HG03457 (cell line): ENCODE results near the gene OR6N2.

Experiments used
- ATAC-seq: cut with Tn5 transposase; IDR thresholded peaks from one replicate; pipeline ENCODE4 v1.9.1; 2021; ENCODE audit warnings: moderate number of reproducible peaks; ENCODE audit not compliant: unreplicated experiment

OR6N2 gene

DNA sequence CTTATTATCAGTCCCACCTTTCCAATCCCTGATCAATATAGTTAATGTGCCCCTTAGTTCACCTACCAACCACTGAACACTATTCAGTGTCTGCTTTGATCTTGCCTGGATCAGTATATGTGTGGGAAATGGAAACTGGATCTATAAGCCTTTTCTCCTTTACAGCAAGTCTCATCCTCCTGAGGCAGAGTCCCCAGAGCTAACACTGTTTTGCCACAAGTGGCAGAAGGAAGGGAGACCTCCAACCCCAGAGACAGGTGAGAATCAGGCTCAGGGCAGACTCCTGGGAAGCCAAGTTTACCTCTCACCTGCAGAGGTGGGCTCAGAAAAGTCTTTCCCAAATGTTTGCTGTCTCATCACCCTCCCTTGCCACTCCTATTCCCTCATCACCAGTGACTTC, at the start of gene OR6N2:
Gene OR6N2 (minus strand): TSS at position 101 of the 400 bp plus-strand sequence. CDS start 3,569 bp downstream, outside the sequence.
- no peak for ATAC-seq

- ATAC-seq = peak; percentile 25
Measured at GRCh38 chr1:158830074-158830677, 49.2 kb upstream of the OR6N2 start.

GRCh38 chr1:158821723-158822122, 40.7 kb upstream of the OR6N2 start:
- ATAC-seq = no peak

- ATAC-seq = peak; percentile 80
Measured at GRCh38 chr1:158819461-158820443, 38.7 kb upstream of the OR6N2 start.

DNA sequence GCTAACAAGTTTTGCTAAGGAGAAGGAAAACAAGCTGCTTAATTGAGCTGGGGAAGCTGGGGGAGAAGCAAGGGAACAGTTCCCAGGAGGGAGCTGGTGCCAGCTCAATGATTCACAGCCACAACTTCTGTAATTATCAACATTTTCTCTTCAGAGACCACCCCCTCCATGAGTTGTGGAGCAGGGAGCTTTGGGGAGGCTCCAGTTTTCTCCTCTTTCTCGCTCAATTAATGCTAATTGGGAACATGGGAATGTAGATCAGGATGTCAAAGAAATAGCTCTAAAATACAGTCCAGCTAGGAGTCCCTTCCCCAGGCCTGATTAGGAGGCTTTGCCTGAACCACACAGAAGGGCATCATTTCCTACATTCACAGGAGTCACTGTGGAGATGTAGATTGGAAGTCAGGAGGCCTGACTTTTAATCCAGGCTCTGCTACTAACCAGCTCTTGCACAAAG, 38.0 kb upstream of the OR6N2 start:
- no peak for ATAC-seq

DNA sequence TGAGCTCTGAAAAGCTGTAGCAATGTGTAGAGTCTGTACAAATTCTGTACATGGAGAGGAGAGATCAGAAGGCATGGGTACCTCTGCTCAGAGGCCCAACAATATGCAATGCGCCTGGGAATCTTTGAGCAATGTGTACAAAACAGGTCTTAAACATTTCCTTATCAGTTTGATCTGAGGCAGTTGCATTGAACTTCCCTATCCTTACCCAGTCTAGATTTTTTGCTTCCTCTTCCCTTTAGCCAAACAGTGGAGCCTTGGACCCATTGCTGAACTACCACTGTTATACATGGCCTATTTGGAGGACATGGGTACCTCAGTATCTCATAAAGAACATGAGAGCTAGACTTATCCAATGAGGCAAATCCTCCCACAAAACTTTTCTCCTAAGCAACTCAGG, 37.6 kb upstream of the OR6N2 start:
- ATAC-seq = no peak

- no peak for ATAC-seq
Measured at GRCh38 chr1:158814970-158815369, 34.0 kb upstream of the OR6N2 start.

- no peak for ATAC-seq
Measured at GRCh38 chr1:158813164-158813563, 32.2 kb upstream of the OR6N2 start.

DNA sequence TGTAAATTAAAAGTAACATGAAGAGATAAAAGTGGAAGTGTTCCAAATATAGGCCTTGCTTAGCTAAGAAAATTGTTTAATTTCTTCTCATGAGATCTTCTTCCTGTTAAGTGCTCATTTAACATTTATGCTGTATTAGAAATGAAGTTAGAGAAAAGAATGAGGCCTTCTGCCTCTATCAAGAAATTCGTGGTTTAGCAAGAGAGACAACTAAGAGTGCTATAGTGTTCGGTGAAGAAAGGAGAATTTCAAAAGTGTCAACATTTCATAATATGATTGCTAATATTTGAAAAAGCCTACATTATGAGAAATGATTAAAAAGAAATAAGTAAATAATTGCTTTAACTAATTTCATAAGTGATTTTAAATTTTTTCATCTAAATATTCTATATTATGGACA, 31.3 kb upstream of the OR6N2 start:
- ATAC-seq = no peak

DNA sequence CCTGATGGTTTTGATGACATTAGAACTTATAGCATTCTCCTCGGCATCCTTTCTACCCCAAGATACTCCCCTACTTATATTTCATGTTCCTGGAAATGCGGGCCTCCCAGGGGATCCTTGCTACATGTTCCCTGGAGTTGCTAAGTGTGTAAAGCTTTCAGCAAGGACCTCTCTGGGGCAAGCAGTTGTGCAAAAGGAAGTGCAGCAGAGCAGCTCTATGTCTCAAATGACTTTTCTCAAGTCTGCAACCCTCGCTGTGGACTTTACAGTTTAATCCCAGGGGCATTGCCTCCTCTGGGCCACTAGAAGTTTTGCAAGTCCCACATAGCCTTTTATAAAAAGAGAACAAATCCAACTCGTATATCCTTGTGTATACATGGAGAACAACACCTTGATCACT, 29.3 kb upstream of the OR6N2 start:
- ATAC-seq = no peak

GRCh38 chr1:158809862-158810261, 28.9 kb upstream of the OR6N2 start:
- ATAC-seq = no peak

DNA sequence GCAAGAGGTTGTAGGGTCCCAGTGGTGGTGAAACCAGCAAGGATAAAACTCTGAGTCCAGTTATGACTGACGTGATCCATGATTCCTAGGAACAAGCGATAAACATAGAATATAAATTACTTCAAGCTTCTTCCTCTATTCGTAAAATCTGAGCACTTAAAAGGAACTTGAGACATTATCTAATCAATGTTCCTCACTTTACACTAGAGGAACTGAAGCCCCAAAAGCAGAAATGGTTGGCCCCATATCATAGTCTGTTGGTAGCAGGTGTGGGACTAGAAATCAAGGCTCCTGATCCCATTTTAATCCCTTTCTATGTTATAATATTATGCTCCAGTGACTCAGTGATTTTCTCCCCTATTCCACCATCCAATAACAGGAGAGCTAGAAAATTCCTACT, 28.3 kb upstream of the OR6N2 start:
- ATAC-seq = no peak

- no peak for ATAC-seq
Measured at GRCh38 chr1:158806916-158807536, 26.0 kb upstream of the OR6N2 start.

GRCh38 chr1:158803678-158804077, 22.7 kb upstream of the OR6N2 start:
- no peak for ATAC-seq

GRCh38 chr1:158801396-158801795, 20.4 kb upstream of the OR6N2 start:
- ATAC-seq = no peak

DNA sequence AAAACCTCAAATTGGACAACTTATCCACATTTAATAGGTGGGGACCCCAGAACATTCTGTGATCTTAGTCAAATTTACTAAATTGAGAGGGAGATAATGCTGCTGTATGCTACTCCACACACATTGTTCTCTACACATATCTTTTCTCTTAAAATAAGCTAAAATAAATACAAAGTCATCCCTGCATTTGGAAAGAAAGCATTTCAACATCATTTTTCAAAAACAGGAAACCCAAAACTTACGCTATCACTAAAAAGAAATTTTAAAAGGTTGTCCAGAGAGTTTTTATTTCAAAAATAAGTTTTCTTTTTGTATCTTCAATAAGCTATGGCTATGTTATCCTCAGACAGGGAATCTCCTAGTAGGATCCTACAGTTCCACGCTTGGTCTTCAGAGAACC, 19.5 kb upstream of the OR6N2 start:
- ATAC-seq = no peak

- ATAC-seq = no peak
Measured at GRCh38 chr1:158799689-158800088, 18.7 kb upstream of the OR6N2 start.

GRCh38 chr1:158798531-158798930, 17.5 kb upstream of the OR6N2 start:
- no peak for ATAC-seq

- no peak for ATAC-seq
Measured at GRCh38 chr1:158794247-158794646, 13.2 kb upstream of the OR6N2 start.

GRCh38 chr1:158793604-158794003, 12.6 kb upstream of the OR6N2 start:
- no peak for ATAC-seq

GRCh38 chr1:158771950-158772866, 8.8 kb downstream of the OR6N2 start, which contains the start of gene OR6N1:
OR6N1 (minus strand) TSS chr1:158772195; CDS start chr1:158766682, 5,513 bp downstream.
- no peak for ATAC-seq
